HG02798 (cell line): ENCODE data around the gene C20orf204.

ENCODE experiments used
- ATAC-seq: cut with Tn5 transposase; IDR thresholded peaks from one replicate; pipeline ENCODE4 v1.9.1; 2021; ENCODE audit warnings: mild to moderate bottlenecking; ENCODE audit not compliant: unreplicated experiment, poor library complexity

Gene C20orf204

DNA sequence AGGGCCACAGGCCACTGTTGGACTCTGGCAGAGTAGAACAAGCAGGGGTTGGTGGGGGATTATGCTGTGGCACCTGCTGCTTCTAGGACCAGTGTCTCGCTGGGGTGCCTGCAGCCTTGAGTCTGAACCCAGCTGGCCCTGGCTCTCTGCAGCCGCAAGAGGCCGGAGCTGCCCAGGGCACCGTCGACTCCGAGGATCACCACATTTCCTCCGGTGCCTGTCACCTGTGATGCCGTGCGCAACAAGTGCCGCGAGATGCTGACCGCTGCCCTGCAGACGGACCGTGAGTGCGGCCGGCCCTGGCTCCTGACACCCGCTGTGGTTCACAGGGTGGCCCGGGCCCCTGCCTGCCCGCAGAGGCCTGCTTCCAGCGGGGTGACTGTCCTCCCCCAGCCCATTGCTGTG is 33.2 kb downstream of the C20orf204 start:
- ATAC-seq: no peak

DNA sequence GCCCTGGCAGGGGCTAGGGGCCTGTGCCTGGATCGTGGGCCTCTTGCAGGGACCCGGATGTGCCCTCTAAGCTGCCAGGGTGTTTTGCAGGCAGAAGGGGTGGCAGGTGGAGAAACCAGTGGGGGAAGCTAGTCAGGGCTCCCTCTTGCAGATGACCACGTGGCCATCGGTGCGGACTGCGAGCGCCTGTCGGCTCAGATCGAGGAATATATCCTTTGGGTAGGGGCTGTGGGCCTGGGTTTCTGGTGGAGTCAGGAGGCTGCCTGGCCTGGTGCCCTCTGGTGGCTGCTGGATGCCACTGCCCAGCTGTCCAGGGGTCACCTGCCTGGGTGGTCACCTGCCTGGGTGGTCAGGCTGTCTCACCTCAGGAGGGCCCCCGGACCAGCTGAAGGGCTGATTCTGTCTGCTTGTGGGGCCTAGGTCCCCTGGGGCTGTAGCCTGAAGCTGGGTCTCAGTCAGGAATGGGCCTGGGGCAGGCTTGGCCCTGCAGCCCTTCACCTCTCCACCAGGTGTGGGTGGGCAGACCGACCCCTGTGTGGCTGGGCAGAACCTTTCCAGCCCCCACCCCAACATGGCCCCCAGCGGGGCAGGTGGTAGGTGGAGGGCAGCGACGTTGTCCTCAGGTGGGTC is 33.7 kb downstream of the C20orf204 start:
- ATAC-seq: no peak

DNA sequence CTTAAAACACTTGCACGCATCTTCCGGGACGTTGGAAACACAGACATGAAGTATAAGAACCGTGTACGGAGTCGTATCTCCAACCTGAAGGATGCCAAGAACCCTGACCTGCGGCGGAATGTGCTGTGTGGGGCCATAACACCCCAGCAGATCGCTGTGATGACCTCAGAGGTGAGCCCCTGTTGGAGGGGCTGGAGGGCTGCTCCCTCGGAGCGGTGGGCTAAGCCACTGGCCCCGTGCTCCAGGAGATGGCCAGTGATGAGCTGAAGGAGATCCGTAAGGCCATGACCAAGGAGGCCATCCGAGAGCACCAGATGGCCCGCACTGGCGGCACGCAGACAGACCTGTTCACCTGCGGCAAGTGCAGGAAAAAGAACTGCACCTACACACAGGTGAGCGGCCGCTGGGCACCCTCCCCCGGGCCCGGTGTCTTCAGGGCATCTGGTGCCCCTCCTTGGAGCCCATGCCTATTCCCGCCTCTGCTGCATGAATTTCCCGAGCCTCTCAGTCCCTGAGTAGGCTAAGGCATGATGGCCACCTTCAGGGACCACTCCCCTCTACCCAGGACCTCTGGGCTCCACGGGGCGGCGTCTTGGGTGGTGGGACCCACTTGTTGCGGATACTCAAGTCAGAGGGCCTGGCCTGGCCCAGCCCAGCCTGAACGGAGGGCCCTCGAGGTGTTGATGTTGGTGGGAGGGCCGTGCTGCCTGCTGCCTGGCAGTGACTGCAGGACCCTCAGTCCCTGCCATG is 34.4 kb downstream of the C20orf204 start:
- no peak for ATAC-seq

GRCh38 chr20:64071341-64072332 is 35.7 kb downstream of the C20orf204 start:
- no peak for ATAC-seq

GRCh38 chr20:64072498-64073063 is 36.6 kb downstream of the C20orf204 start:
- no peak for ATAC-seq

DNA sequence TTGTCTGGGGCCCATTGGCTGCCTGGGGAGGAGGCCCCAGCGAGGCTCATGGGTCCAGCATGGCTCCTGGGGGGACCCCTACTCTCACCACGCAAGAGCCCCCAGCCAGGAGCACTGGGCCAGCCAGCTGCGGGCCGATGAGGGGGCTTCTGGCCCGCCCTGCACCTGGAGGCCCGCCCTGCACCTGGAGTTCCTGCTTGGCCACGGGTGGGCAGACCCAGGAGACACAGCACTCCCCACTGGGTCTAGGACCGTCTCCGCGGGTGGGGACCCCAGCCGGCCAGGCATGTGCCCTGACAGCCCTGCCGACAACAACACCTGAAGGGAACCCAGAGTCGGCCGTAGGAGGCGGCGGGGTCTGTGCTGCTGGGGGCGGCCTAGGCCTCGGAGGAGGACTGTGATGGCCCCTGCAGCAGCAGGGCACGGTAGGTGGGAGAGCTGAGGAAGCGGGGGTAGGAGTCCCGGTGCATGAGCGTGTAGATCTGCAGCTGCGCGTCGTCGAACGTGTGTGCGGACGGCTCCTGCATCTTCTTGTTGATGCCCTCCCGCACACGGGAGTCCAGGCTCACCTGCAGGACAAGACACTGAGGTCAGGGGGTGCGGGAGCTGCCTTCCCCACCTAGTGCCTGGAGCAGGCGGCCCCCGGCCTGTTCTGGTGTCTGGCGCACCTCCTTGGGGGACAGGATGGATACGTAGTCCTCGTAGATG is 37.6 kb downstream of the C20orf204 start:
- ATAC-seq: no peak

- no peak for ATAC-seq
Measured at GRCh38 chr20:64074184-64074789, 38.3 kb downstream of the C20orf204 start.

GRCh38 chr20:64074963-64075362 is 39.0 kb downstream of the C20orf204 start:
- ATAC-seq: no peak

GRCh38 chr20:64075556-64075955 is 39.6 kb downstream of the C20orf204 start:
- ATAC-seq: no peak

DNA sequence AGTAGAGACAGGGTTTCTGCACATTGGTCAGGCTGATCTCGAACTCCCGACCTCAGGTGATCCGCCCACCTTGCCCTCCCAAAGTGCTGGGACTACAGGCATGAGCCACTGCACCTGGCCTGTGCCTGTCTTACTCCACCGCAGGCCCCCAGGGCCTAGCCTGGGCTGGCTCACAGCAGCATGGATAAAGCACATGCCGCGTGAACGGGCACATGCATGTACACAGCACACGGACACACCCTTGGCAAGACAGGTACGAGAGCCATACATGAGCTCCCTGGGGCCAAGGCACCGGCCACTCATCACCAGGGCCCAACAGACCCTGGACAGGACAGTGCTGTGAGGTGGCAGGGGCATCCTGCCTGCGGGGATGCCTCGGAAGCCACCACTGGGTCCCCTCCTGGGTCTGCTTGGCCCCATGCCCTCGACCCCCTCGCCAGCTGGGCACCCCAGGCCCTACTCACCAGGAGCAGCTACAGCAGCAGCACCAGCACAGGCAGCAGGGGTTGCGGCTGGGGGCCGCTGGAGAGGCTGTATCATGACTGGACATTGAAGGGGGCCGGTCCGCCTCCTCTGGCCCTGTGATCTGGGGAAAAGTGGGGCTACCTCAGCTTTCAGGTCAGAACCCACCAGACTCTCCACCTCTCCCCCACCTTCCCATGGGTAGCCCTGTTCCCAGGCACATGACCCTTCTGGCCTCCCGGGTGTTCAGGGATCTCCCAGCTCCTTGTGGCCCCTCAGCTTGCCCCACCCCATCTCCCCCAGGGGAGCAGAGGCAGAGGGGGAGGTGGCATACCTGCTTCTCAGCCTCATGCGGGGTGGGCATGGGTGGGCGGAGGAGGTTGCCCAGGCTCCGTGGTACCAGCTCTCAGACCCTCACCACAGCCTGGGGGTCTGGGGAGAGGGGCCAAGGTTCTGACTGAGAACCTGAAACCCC is 40.3 kb downstream of the C20orf204 start:
- no peak for ATAC-seq

- no peak for ATAC-seq
Measured at GRCh38 chr20:64077094-64077493, 41.1 kb downstream of the C20orf204 start.

DNA sequence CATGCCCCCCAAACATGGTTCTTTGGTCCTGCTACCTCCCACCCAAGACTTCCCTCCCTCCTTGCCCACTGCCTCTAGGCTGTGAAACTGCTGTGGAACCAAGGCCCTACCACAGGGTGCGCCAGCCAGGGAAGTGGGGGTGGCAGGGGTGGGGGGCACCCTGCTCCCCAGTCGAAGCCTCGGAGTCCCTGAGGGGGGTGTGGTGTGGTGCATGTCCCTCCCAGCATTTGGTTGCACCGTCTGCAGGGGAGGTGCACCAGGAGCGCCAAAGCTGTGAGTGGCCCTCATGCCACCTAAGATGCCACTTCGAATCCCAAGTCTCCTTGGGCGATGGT is 41.5 kb downstream of the C20orf204 start:
- no peak for ATAC-seq

GRCh38 chr20:64077876-64078551 is 42.0 kb downstream of the C20orf204 start:
- ATAC-seq: no peak

GRCh38 chr20:64078934-64079272 is 42.9 kb downstream of the C20orf204 start:
- ATAC-seq: no peak

- ATAC-seq: peak; percentile 57
Measured at GRCh38 chr20:64079273-64080012, 43.5 kb downstream of the C20orf204 start, which contains the start of gene RGS19. Gene RGS19, minus strand, starts transcription at chr20:64079518. Its CDS starts 2,632 bp downstream, at chr20:64076886.

DNA sequence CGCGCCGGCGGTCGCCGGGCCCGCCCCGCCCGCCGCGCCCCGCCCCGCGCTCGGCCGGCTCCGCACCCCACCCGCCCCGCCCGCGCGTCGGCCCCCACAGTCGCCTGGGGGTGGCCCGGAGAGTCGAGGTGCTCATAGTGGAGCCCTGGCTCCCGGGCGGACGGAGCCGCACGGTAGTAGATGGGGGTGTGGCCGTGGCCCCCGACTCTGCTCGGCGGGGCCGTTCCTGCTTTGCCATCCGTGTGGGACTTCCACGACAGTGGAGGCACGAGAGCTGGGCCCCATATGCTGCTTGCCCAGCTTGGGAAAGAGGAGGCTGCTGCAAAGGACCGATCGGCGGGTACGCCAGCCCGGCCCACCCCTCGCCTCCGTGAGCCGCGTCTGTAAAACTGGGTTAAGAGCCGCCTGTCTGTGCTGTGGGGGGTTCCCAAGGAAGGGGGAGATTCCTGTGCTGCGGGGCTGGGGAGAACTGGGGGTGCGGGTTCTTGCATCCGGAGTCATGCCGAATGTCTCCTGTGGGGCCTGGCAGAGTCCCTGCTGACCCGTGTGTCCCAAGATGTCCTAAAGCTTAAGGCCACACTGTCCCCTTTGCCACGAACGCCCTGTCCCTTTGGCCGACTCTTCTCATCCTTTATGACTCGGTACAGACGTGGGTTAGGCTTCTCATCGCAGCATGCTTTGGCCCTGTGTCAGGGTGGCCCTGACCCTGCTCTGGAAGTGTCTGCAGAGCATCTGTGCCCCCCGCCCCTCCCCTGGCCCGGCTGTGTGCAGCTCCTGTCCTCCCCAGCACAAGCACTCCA is 44.2 kb downstream of the C20orf204 start, which contains the start of gene OPRL1:
Gene OPRL1 (plus strand): TSS at position 70 of the 800 bp plus-strand sequence. CDS start 12,639 bp downstream, outside the sequence.
- ATAC-seq: no peak
